K562 (cell line): ENCODE data around the gene HEBP1.

Source experiments
- EZH2 ChIP-seq: IDR thresholded peaks from 2 replicates; pipeline ENCODE4 v1.6.1; 2012; ENCODE audit warnings: low read depth, mild to moderate bottlenecking, inconsistent platforms, low read length, borderline replicate concordance
- FOS ChIP-seq: IDR thresholded peaks from 3 replicates; pipeline ENCODE4 v1.6.1; 2011; ENCODE audit not compliant: insufficient read length; ENCODE audit errors: extremely low read depth
- FOXK2 ChIP-seq, 2 experiments: fragments of 450-650 bp; IDR thresholded peaks in 1 of 2; conservative IDR thresholded peaks in 1 of 2; 2 replicates each; pipeline ENCODE4 v1.6.1; 2016; ENCODE audit warnings: low read depth in 2 of 2, mild to moderate bottlenecking in 1 of 2
- HDGF ChIP-seq: fragments of 450-650 bp; IDR thresholded peaks from 2 replicates; pipeline ENCODE4 v1.6.1; 2016
- HNRNPUL1 ChIP-seq: fragments of 200-400 bp; formaldehyde crosslinking; IDR thresholded peaks from 2 replicates; pipeline ENCODE4 v1.6.1; 2017; ENCODE audit warnings: low read length
- LARP7 ChIP-seq: fragments of 450-650 bp; IDR thresholded peaks from 2 replicates; pipeline ENCODE4 v1.6.1; 2016
- SNRNP70 ChIP-seq: fragments of 200-400 bp; formaldehyde crosslinking; optimal IDR thresholded peaks from 2 replicates; pipeline ENCODE3; 2017; ENCODE audit warnings: low read depth, low read length
- SOX6 ChIP-seq: fragments of 450-650 bp; IDR thresholded peaks from 2 replicates; pipeline ENCODE4 v1.6.1; 2014; ENCODE audit warnings: mild to moderate bottlenecking
- TF ChIP-seq, protein P1 (sequence below): sonication (generic); formaldehyde crosslinking; IDR thresholded peaks from 2 replicates; pipeline ENCODE4 v1.8.0; 2022; ENCODE audit warnings: mild to moderate bottlenecking, low read depth, missing genetic modification reagents
- TF ChIP-seq, protein P2 (sequence below): fragments of 450-650 bp; formaldehyde crosslinking; IDR thresholded peaks from 2 replicates; pipeline ENCODE4 v1.4.0; 2022; ENCODE audit warnings: missing genetic modification characterization
- TF ChIP-seq, protein P3 (sequence below): IDR thresholded peaks from 3 replicates; pipeline ENCODE4 v1.6.1; 2011; ENCODE audit warnings: borderline replicate concordance, mild to moderate bottlenecking; ENCODE audit not compliant: insufficient read length, insufficient read depth
- TF ChIP-seq, protein P4 (sequence below): sonication (generic); formaldehyde crosslinking; IDR thresholded peaks from 2 replicates; pipeline ENCODE4 v1.8.1; 2023; ENCODE audit warnings: mild to moderate bottlenecking, missing genetic modification reagents
- TF ChIP-seq, protein P5 (sequence below), 3 experiments: IDR thresholded peaks in 2 of 3; conservative IDR thresholded peaks in 1 of 3; 2 replicates each; pipeline ENCODE4 v1.5.1; 2011 to 2012; ENCODE audit warnings: low read length in 3 of 3, mild to moderate bottlenecking in 3 of 3, control low read depth in 2 of 3, improper control_type of control experiment in 1 of 3, inconsistent platforms in 1 of 3, low read depth in 1 of 3, mixed read lengths in 1 of 3, moderate library complexity in 1 of 3; ENCODE audit not compliant: insufficient read depth in 2 of 3

DNA sequence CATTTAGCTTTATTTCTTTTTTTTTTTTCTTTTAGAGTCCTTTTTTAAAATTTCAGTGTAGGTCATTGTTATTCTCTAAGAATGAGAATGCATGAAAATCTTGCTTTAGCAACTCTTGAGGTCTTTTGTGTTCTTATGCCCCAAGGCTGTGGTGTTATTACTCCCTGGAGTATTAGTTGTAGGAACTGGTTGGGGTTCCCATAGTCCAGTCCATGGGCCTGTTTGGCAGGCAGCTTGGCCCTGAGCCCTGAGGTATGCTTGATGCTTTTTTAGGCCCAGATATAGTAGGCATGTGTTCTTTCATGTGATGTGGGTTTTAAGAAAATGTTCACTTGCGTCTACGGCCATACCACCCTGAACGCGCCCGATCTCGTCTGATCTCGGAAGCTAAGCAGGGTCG lies 45.8 kb upstream of the HEBP1 start:
- TF ChIP-seq, protein P1, sequence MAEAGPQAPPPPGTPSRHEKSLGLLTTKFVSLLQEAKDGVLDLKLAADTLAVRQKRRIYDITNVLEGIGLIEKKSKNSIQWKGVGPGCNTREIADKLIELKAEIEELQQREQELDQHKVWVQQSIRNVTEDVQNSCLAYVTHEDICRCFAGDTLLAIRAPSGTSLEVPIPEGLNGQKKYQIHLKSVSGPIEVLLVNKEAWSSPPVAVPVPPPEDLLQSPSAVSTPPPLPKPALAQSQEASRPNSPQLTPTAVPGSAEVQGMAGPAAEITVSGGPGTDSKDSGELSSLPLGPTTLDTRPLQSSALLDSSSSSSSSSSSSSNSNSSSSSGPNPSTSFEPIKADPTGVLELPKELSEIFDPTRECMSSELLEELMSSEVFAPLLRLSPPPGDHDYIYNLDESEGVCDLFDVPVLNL (CRISPR knock-in tag), result no peak
- no peak for TF ChIP-seq LARP7
- TF ChIP-seq, protein P2, sequence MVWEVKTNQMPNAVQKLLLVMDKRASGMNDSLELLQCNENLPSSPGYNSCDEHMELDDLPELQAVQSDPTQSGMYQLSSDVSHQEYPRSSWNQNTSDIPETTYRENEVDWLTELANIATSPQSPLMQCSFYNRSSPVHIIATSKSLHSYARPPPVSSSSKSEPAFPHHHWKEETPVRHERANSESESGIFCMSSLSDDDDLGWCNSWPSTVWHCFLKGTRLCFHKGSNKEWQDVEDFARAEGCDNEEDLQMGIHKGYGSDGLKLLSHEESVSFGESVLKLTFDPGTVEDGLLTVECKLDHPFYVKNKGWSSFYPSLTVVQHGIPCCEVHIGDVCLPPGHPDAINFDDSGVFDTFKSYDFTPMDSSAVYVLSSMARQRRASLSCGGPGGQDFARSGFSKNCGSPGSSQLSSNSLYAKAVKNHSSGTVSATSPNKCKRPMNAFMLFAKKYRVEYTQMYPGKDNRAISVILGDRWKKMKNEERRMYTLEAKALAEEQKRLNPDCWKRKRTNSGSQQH (CRISPR knock-in tag), result no peak
- TF ChIP-seq, protein P3, sequence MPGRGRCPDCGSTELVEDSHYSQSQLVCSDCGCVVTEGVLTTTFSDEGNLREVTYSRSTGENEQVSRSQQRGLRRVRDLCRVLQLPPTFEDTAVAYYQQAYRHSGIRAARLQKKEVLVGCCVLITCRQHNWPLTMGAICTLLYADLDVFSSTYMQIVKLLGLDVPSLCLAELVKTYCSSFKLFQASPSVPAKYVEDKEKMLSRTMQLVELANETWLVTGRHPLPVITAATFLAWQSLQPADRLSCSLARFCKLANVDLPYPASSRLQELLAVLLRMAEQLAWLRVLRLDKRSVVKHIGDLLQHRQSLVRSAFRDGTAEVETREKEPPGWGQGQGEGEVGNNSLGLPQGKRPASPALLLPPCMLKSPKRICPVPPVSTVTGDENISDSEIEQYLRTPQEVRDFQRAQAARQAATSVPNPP, result no peak
- TF ChIP-seq HNRNPUL1, result no peak
- TF ChIP-seq, protein P4, sequence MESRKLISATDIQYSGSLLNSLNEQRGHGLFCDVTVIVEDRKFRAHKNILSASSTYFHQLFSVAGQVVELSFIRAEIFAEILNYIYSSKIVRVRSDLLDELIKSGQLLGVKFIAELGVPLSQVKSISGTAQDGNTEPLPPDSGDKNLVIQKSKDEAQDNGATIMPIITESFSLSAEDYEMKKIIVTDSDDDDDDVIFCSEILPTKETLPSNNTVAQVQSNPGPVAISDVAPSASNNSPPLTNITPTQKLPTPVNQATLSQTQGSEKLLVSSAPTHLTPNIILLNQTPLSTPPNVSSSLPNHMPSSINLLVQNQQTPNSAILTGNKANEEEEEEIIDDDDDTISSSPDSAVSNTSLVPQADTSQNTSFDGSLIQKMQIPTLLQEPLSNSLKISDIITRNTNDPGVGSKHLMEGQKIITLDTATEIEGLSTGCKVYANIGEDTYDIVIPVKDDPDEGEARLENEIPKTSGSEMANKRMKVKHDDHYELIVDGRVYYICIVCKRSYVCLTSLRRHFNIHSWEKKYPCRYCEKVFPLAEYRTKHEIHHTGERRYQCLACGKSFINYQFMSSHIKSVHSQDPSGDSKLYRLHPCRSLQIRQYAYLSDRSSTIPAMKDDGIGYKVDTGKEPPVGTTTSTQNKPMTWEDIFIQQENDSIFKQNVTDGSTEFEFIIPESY (CRISPR knock-in tag), result no peak
- TF ChIP-seq SNRNP70, result no peak
- no peak for TF ChIP-seq FOS
- TF ChIP-seq, protein P5, sequence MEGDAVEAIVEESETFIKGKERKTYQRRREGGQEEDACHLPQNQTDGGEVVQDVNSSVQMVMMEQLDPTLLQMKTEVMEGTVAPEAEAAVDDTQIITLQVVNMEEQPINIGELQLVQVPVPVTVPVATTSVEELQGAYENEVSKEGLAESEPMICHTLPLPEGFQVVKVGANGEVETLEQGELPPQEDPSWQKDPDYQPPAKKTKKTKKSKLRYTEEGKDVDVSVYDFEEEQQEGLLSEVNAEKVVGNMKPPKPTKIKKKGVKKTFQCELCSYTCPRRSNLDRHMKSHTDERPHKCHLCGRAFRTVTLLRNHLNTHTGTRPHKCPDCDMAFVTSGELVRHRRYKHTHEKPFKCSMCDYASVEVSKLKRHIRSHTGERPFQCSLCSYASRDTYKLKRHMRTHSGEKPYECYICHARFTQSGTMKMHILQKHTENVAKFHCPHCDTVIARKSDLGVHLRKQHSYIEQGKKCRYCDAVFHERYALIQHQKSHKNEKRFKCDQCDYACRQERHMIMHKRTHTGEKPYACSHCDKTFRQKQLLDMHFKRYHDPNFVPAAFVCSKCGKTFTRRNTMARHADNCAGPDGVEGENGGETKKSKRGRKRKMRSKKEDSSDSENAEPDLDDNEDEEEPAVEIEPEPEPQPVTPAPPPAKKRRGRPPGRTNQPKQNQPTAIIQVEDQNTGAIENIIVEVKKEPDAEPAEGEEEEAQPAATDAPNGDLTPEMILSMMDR (IDR thresholded peaks at IDR 0.05 in 2 of 3, conservative IDR thresholded peaks at IDR 0.05 in 1 of 3; ENCODE audit: insufficient read depth in 2 of 3, low read depth in 1 of 3, low read length in 3 of 3), result no peak
- no peak for TF ChIP-seq FOXK2 (conservative IDR thresholded peaks at IDR 0.05 in 1 of 2, IDR thresholded peaks at IDR 0.05 in 1 of 2; ENCODE audit: low read depth in 2 of 2)
- no peak for TF ChIP-seq SOX6
- no peak for TF ChIP-seq HDGF
- no peak for TF ChIP-seq EZH2
